ENCODE measurements around the gene PTPRN2. TPM values are rescaled to one million over a fixed set of nuclear protein-coding genes. Genes with fewer than 3 reads are reported as not detected.

PTPRN2 gene
- total RNA-seq, 1 experiment from 2014 or later, result 1.1 TPM

GRCh38 chr7:158311791-158312190 is 275.8 kb downstream of the PTPRN2 start:
- Histone ChIP-seq H3K9me3 (ENCODE audit: control insufficient read depth, insufficient read depth, low read depth, low read length) (peaks cover 16% of the 10 kb centered on the region; the same call in 1 of the 2 replicates), H3K36me3 (ENCODE audit: control insufficient read depth, insufficient read depth, low read length) (no peaks in the 10 kb centered on the region), H3K4me1 (ENCODE audit: control insufficient read depth, insufficient read depth, low read length) (no peaks in the 10 kb centered on the region), H3K4me3 (ENCODE audit: low read depth in 2 of 2, low read length in 2 of 2) (no peak overlapping the region), H3K27ac (ENCODE audit: low read length) (no peak overlapping the region), H3K27me3 (ENCODE audit: control insufficient read depth, insufficient read depth, low read length) (no peaks in the 10 kb centered on the region)
- DNase-seq (ENCODE audit: low read depth, low spot score) (no peak), ATAC-seq (no peak)
- CTCF ChIA-PET, result no interaction called here
- no TSS peak for BruUV-seq (replicated peaks)
- intact Hi-C loops (cut with micrococcal nuclease; ENCODE audit: unreplicated experiment) (no loop called here), in situ Hi-C loops (cut with HindIII; ENCODE audit: low pct_unique_long_range_greater_than_20kb, low sequenced_read_pairs) (no loop called here)
- TF ChIP-seq REST (IDR thresholded peaks at IDR 0.05; ENCODE audit: insufficient read depth in 1 of 2, low read depth in 2 of 2, low read length in 1 of 2) (no peak), POLR2AphosphoS5 (IDR thresholded peaks at IDR 0.05; ENCODE audit: low read depth, low read length) (no peak), CTCF (IDR thresholded peaks at IDR 0.05) (no peak), SIN3A (IDR thresholded peaks at IDR 0.05; ENCODE audit: borderline replicate concordance, insufficient read depth, low read depth, low read length) (no peak), TCF7L2 (IDR thresholded peaks at IDR 0.05; ENCODE audit: low read depth, low read length) (no peak)
- POLR2A ChIA-PET, result no interaction called here

GRCh38 chr7:158310924-158311666 is 276.5 kb downstream of the PTPRN2 start:
- Histone ChIP-seq H3K36me3 (ENCODE audit: control insufficient read depth, insufficient read depth, low read length) (no peaks in the 10 kb centered on the region), H3K4me3 (ENCODE audit: low read depth in 2 of 2, low read length in 2 of 2) (no peak overlapping the region), H3K27ac (ENCODE audit: low read length) (no peak overlapping the region), H3K4me1 (ENCODE audit: control insufficient read depth, insufficient read depth, low read length) (no peaks in the 10 kb centered on the region), H3K27me3 (ENCODE audit: control insufficient read depth, insufficient read depth, low read length) (no peaks in the 10 kb centered on the region), H3K9me3 (ENCODE audit: control insufficient read depth, insufficient read depth, low read depth, low read length) (peaks cover 16% of the 10 kb centered on the region; the same call in 1 of the 2 replicates)
- intact Hi-C loops (cut with micrococcal nuclease; ENCODE audit: unreplicated experiment) (no loop called here), in situ Hi-C loops (cut with HindIII; ENCODE audit: low pct_unique_long_range_greater_than_20kb, low sequenced_read_pairs) (no loop called here)
- ChIA-PET CTCF (no interaction called here), POLR2A (no interaction called here)
- DNase-seq (ENCODE audit: low read depth, low spot score), result no peak
- TF ChIP-seq REST (IDR thresholded peaks at IDR 0.05; ENCODE audit: insufficient read depth in 1 of 2, low read depth in 2 of 2, low read length in 1 of 2) (no peak), POLR2AphosphoS5 (IDR thresholded peaks at IDR 0.05; ENCODE audit: low read depth, low read length) (no peak), TCF7L2 (IDR thresholded peaks at IDR 0.05; ENCODE audit: low read depth, low read length) (no peak), CTCF (IDR thresholded peaks at IDR 0.05) (no peak), SIN3A (IDR thresholded peaks at IDR 0.05; ENCODE audit: borderline replicate concordance, insufficient read depth, low read depth, low read length) (no peak)
- no peak for ATAC-seq
- BruUV-seq (replicated peaks), result no TSS peak
